T-cell (primary cell): Measurements from ENCODE around the gene ZNRF3. TPM values are rescaled to one million over a fixed set of nuclear protein-coding genes. Genes with fewer than 3 reads are reported as not detected.

Experiments
- ATAC-seq, 4 experiments: fragments of 200-7000 bp in 3 of 4; fragments of 150-1000 bp in 1 of 4; cut with Tn5 transposase; replicated peaks in 1 of 4; 1 replicate in 3 of 4; 2 replicates in 1 of 4; pipeline ENCODE4 v1.10.0; 2021; ENCODE audit warnings: moderate library complexity in 3 of 4, mild to moderate bottlenecking in 2 of 4, moderate number of reproducible peaks in 1 of 4
- CTCF ChIA-PET, 2 donors: fragments of 300-600 bp; sonication (Branson Sonifier 250); formaldehyde crosslinking; loops; one replicate each; lab custom pipeline; 2022; ENCODE audit warnings: antibody characterized with exemption in 2 of 2; lab: Charles Lee
- POLR2A ChIA-PET, 2 donors: fragments of 300-600 bp; sonication (Branson Sonifier 250); formaldehyde crosslinking; loops; one replicate each; lab custom pipeline; 2022; ENCODE audit warnings: antibody characterized with exemption in 2 of 2; lab: Charles Lee
- DNase-seq, 35 experiments: peaks; one replicate each; pipeline versions ENCODE4 v3.0.0 to v3.0.0-alpha.2; 2013 to 2023
- H3K27ac ChIP-seq: one replicate; pipeline ENCODE4 v1.5.1; 2013; ENCODE audit warnings: low read length
- H3K27me3 ChIP-seq, 2 experiments: replicated peaks in 1 of 2; 1 replicate in 1 of 2; 2 replicates in 1 of 2; pipeline versions ENCODE4 v1.6.1 to v1.7.0; 2013; ENCODE audit warnings: low read length in 1 of 2, mixed read lengths in 1 of 2; ENCODE audit not compliant: control insufficient read depth in 2 of 2, insufficient read depth in 2 of 2; ENCODE audit errors: extremely low read depth in 1 of 2
- H3K36me3 ChIP-seq, 2 donors: 1 replicate in 1 of 2; 2 replicates in 1 of 2; pipeline versions ENCODE4 v1.6.1 to v1.7.0; 2013; ENCODE audit warnings: low read length in 1 of 2; ENCODE audit not compliant: control insufficient read depth in 2 of 2, insufficient read depth in 1 of 2; ENCODE audit errors: extremely low read depth in 1 of 2
- H3K4me1 ChIP-seq, 2 experiments: 1 replicate in 1 of 2; 2 replicates in 1 of 2; pipeline versions ENCODE4 v1.6.1 to v1.7.0; 2013; ENCODE audit warnings: low read length in 2 of 2, mixed read lengths in 1 of 2; ENCODE audit not compliant: insufficient read depth in 2 of 2, control insufficient read depth in 1 of 2; ENCODE audit errors: extremely low read depth in 1 of 2
- H3K4me3 ChIP-seq, 2 donors: 1 replicate in 1 of 2; 2 replicates in 1 of 2; pipeline versions ENCODE4 v1.5.1 to v1.7.0; 2013; ENCODE audit warnings: mild to moderate bottlenecking in 2 of 2, low read length in 1 of 2, moderate library complexity in 1 of 2; ENCODE audit not compliant: control insufficient read depth in 1 of 2; ENCODE audit errors: extremely low read depth in 1 of 2
- H3K9me3 ChIP-seq: 2 replicates; pipeline ENCODE4 v1.7.0; 2013
- H3K27ac Mint-ChIP-seq, 2 donors: one replicate each; pipeline ENCODE4 v1.8.0; 2020 to 2021; ENCODE audit warnings: mild to moderate bottlenecking in 2 of 2, mixed read lengths in 2 of 2
- H3K27me3 Mint-ChIP-seq, 2 donors: one replicate each; pipeline ENCODE4 v1.8.0; 2021 to 2022; ENCODE audit warnings: mixed read lengths in 2 of 2
- H3K36me3 Mint-ChIP-seq: one replicate; pipeline ENCODE4 v1.8.0; 2021; ENCODE audit warnings: mixed read lengths
- H3K4me1 Mint-ChIP-seq, 3 donors: one replicate each; pipeline ENCODE4 v1.8.0; 2020 to 2022; ENCODE audit warnings: mixed read lengths in 3 of 3, mild to moderate bottlenecking in 1 of 3
- H3K4me3 Mint-ChIP-seq, 3 donors: one replicate each; pipeline ENCODE4 v1.8.0; 2020 to 2022; ENCODE audit warnings: mild to moderate bottlenecking in 3 of 3, mixed read lengths in 3 of 3, moderate library complexity in 3 of 3
- H3K9me3 Mint-ChIP-seq, 3 donors: one replicate each; pipeline ENCODE4 v1.8.0; 2020 to 2022; ENCODE audit warnings: mixed read lengths in 3 of 3
- WGBS: methylation state at CpG from one replicate; pipeline ENCODE4 v1.1.5; 2013; ENCODE audit warnings: missing lambda C conversion rate; ENCODE audit not compliant: insufficient coverage; 5-methylcytosine and 5-hydroxymethylcytosine counted together
- total RNA-seq, 35 experiments: library from RNA in 6 of 35; stranded (reverse) in 6 of 35; fragments of 120-200 nt in 1 of 35; gene quantifications; one replicate each; pipeline versions ENCODE4 v1.2.1 to v1.2.4 and lab custom pipeline; 2013 to 2026

ZNRF3 gene
- total RNA-seq, 5 donors from 2014 or later (not counting 1 experiment from before 2014, with no cell fraction given) = 0.70 to 2.1 (median 1.1) TPM

DNA sequence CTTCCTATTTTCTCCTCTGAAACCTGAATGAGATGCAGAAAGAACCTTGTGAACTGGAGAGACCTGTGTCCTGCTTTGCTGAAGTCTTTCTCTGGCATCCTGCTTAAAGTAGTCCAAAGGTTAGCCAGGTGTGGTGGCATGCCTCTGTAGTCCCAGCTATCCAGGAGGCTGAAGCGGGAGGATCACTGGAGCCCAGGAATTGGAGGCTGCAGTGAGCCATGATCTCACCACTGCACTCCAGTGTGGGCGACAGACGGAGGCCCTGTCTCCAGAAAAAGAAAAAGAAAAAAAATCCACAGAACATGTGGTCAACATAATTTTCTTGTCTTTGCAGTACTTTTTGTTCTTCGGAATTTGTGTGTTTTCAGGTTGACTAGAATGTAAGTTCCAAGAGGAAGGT is 187.1 kb downstream of the ZNRF3 start:
- ChIA-PET CTCF (no interaction called here), POLR2A (no interaction called here)
- no peaks in the 10 kb centered on the region for H3K36me3 ChIP-seq
- WGBS = 96% methylated on average over 4 of the region's 4 CpGs
- peaks cover 23 to 37% of the 10 kb centered on the region in 2 experiments for H3K4me1 ChIP-seq
- ATAC-seq (no peak), DNase-seq (no peak)
- H3K27ac Mint-ChIP-seq = no peak overlapping the region
- no peaks in the 10 kb centered on the region for H3K36me3 Mint-ChIP-seq
- H3K27me3 ChIP-seq = peaks cover 4 to 58% of the 10 kb centered on the region in 2 experiments
- H3K4me3 Mint-ChIP-seq = peak overlapping the region; percentile 48 to 77 (median 69)
- H3K4me3 ChIP-seq = no peak overlapping the region
- no peaks in the 10 kb centered on the region for H3K9me3 ChIP-seq
- peaks cover 35 to 39% (median 36%) of the 10 kb centered on the region in 3 donors for H3K4me1 Mint-ChIP-seq
- no peak overlapping the region for H3K27ac ChIP-seq
- no peaks in the 10 kb centered on the region for H3K9me3 Mint-ChIP-seq
- peaks cover 15 to 46% of the 10 kb centered on the region in 2 donors for H3K27me3 Mint-ChIP-seq

DNA sequence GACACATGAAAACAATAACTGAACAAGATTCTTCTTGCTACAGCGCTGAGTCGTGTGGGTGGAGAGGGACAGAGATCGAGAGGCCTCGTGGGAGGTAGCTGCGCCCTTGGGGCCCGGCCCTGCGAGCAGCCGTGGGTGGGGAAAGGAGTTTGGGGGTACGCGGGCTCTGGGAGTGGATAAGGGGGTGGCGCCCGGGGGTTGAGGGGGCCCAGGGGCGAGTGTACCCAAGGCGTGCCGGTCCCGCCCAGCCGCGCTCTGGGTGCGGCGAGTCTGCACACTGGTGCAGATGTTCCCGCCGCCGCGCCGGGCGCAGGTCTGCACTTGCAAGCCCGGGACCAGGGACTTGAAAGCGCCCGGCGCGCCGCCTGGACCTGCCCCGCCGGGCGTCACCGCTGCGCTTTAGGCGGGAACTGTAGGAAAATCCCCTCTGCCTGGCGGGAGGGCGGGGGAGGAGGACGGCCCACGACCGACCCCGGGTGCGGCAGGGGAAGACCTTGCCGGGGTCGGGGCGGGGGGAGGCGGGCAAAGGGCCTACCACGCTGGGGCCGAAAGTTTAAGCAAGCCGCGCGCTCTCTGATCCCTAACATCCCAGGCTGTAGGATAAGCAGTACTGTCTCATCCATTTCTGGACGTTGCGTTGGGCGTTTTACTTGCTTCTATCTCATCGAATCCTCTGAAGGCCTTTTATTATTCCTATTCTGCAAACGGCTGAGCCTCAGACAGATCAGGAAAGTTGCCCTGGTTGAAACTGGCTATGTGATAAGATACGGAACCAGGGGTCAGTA is 188.1 kb downstream of the ZNRF3 start:
- Mint-ChIP-seq H3K27me3 (peaks cover 23 to 54% of the 10 kb centered on the region in 2 donors), H3K4me1 (peaks cover 27 to 30% (median 28%) of the 10 kb centered on the region in 3 donors), H3K9me3 (no peaks in the 10 kb centered on the region), H3K27ac (no peak overlapping the region), H3K36me3 (no peaks in the 10 kb centered on the region), H3K4me3 (peak overlapping the region; percentile 73 to 77 (median 77))
- H3K27me3 ChIP-seq = peaks cover 4 to 60% of the 10 kb centered on the region in 2 experiments
- no peaks in the 10 kb centered on the region for H3K9me3 ChIP-seq
- no peaks in the 10 kb centered on the region for H3K36me3 ChIP-seq
- peak in 10 of 35 experiments; percentile 4 to 46 (median 24) for DNase-seq
- POLR2A ChIA-PET = no interaction called here
- peak in 3 of 4 experiments; percentile 17 to 20 (median 17) for ATAC-seq
- no peak overlapping the region for H3K27ac ChIP-seq
- peak overlapping the region; percentile 10 to 44 for H3K4me3 ChIP-seq
- CTCF ChIA-PET = no interaction called here
- H3K4me1 ChIP-seq = peaks cover 14 to 34% of the 10 kb centered on the region in 2 experiments
- WGBS = 3% methylated on average over 58 of the region's 60 CpGs

DNA sequence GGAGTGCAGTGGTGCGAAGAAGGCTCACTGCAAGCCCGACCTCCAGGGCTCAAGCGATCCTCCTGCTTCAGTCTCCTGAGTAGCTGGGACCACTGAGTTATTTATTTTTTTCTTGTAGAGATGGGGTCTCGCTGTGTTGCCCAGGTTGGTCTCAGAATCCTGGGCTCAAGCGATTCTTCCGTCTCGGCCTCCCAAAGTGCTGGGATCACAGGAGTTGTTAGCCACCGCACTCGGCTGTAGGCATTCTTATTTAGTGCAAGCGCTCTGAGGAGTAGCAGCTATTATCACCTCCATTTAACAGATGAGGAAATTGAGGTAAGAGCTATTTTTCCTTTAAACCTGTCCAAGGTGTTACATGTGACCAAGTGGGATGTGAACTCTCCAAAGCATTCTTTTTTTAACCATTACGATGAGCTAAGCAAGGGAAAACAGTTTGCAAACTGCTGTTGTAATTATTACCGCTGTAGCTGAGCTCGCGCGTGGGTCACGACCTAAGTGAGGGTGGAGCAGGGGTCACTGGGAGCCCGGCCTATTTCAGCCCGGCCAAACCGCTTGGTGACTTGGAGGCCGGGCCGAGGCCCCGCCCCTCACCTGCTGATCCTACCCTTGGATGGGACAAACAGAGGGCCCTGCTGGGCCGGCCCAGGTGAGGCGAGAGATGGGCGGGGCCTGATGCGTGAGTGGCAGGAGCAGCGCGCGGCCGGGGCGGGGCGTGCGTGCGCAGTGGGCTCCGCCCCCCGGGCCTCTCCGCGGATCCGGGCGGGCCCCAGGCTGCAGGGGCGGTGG is 189.0 kb downstream of the ZNRF3 start:
- H3K27me3 ChIP-seq = peaks cover 4 to 62% of the 10 kb centered on the region in 2 experiments
- peak overlapping the region; percentile 37 to 73 for H3K4me3 ChIP-seq
- WGBS = 5% methylated on average over 32 of the region's 41 CpGs
- H3K9me3 ChIP-seq = no peaks in the 10 kb centered on the region
- ATAC-seq (peak; percentile 94 to 97 (median 96)), DNase-seq (peak; percentile 53 to 88 (median 72))
- peaks cover 12 to 31% of the 10 kb centered on the region in 2 experiments for H3K4me1 ChIP-seq
- H3K27ac Mint-ChIP-seq = no peak overlapping the region
- peaks cover 23 to 25% (median 23%) of the 10 kb centered on the region in 3 donors for H3K4me1 Mint-ChIP-seq
- H3K36me3 ChIP-seq = no peaks in the 10 kb centered on the region
- H3K27me3 Mint-ChIP-seq = peaks cover 27 to 57% of the 10 kb centered on the region in 2 donors
- CTCF ChIA-PET = interaction anchor here in 1 of 2 donors (0.6 kb wide), 1 partner anchor 82 kb away, joined by 3 read pairs; no protein-coding TSS in a partner anchor
- POLR2A ChIA-PET = interaction anchor here (0.5 to 1.3 kb wide), 3 partner anchors 272 to 1255 kb away, joined by 3 to 8 read pairs (median 5); partner anchors contain the start of genes TBC1D10A (in 1 of the 2) and XBP1 (in 1 of the 2)
- no peak overlapping the region for H3K27ac ChIP-seq
- no peaks in the 10 kb centered on the region for H3K9me3 Mint-ChIP-seq
- peak overlapping the region; percentile 73 to 77 (median 77) for H3K4me3 Mint-ChIP-seq
- no peaks in the 10 kb centered on the region for H3K36me3 Mint-ChIP-seq

DNA sequence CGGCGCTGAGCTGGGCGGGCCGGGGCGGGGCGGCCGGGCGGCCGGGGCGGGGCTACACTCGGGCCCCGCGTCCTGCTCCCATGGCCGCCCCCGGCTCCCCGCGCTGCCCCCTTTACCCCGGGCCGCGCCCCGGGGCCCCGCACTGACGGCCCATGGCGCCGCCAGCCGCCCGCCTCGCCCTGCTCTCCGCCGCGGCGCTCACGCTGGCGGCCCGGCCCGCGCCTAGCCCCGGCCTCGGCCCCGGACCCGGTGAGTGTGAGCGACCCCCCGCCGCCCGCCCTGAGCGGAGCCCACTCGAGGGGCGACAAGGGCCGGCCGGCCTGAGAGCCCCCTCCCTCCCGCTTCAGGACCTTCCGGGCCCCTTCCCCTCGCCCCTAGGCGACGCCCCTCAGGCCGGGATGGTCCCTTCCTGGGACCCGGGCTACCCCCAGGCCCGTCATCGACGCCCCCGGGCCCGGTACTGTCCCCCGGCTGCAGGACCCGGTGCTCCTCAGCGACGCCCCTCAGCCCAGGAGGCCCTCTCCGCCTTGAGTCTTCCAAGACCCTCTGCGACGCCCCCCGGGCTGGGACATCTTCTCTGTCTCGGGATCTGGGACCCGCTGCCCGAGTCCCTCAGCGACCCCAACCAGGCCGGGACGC is 189.7 kb downstream of the ZNRF3 start, which contains the start of gene KREMEN1:
Gene KREMEN1, plus strand, starts transcription at position 57 of the 639 bp plus-strand sequence. Its CDS starts 96 bp downstream, at position 153.
- Mint-ChIP-seq H3K4me3 (peak within 1 kb of the TSS; percentile 73 to 78 (median 77)), H3K27me3 (peaks cover 27 to 63% of the 10 kb centered on the region in 2 donors), H3K9me3 (no peaks in the 10 kb centered on the region), H3K27ac (no peak within 1 kb of the TSS), H3K4me1 (peaks cover 23 to 25% (median 23%) of the 10 kb centered on the region in 3 donors), H3K36me3 (no peaks in the 10 kb centered on the region)
- H3K27ac ChIP-seq = no peak within 1 kb of the TSS
- WGBS = 2% methylated on average over 76 of the region's 76 CpGs
- DNase-seq = peak in 4 of 35 experiments; percentile 5 to 12 (median 12)
- H3K36me3 ChIP-seq = no peaks in the 10 kb centered on the region
- H3K4me1 ChIP-seq = peaks cover 12 to 31% of the 10 kb centered on the region in 2 experiments
- ChIA-PET CTCF (interaction anchor here in 1 of 2 donors (0.6 kb wide), 1 partner anchor 81 kb away, joined by 3 read pairs; no protein-coding TSS in a partner anchor), POLR2A (interaction anchor here in 1 of 2 donors (0.6 to 1.3 kb wide), 2 partner anchors 273 to 1254 kb away, joined by 3 to 5 read pairs; partner anchors contain the start of genes TBC1D10A and XBP1)
- no peaks in the 10 kb centered on the region for H3K9me3 ChIP-seq
- peak in 2 of 4 experiments; percentile 4 to 7 for ATAC-seq
- H3K4me3 ChIP-seq = peak within 1 kb of the TSS; percentile 42 to 73
- peaks cover 4 to 66% of the 10 kb centered on the region in 2 experiments for H3K27me3 ChIP-seq

DNA sequence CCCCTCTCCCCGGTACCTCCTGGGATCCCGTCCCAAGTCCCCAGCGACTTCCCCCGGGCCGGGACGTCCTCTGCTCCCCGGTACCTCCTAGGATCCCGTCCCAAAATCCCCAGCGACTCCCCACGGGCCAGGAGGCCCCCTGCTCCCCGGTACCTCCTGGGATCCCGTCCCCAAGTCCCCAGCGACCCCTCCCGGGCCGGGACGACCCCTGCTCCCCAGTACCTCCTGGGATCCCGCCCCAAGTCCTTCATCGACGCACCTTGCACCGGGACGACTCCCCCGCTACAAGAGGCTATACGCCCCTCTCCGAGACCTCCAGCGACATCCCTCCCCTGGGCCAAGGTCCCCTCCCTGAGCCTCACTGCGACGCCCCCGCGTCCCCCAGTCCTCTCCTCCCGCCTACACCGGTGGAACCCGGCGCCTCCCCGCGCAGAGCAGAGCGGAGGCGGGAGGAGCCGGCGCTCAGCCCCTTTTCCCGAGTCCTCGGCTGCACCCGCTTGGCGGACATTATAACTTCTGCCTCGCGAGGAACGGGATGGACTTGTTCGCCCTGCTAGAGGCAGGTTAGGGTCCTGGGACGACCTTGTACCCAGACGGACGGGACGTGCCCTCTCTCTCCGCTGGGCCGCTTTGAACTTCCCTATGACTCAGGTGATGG is 190.4 kb downstream of the ZNRF3 start:
- peaks cover 27 to 68% of the 10 kb centered on the region in 2 donors for H3K27me3 Mint-ChIP-seq
- H3K4me3 Mint-ChIP-seq = peak overlapping the region; percentile 47 to 78 (median 52)
- ChIA-PET POLR2A (interaction anchor here in 1 of 2 donors (0.6 kb wide), 1 partner anchor 797 kb away, joined by 3 read pairs; no protein-coding TSS in a partner anchor), CTCF (no interaction called here)
- 4% methylated on average over 38 of the region's 53 CpGs for WGBS
- DNase-seq (peak in 4 of 35 experiments; percentile 5 to 26 (median 13)), ATAC-seq (no peak)
- no peaks in the 10 kb centered on the region for H3K9me3 Mint-ChIP-seq
- Histone ChIP-seq H3K9me3 (no peaks in the 10 kb centered on the region), H3K36me3 (no peaks in the 10 kb centered on the region), H3K4me1 (peaks cover 12 to 31% of the 10 kb centered on the region in 2 experiments), H3K27ac (no peak overlapping the region), H3K4me3 (peak overlapping the region; percentile 42 to 52), H3K27me3 (peaks cover 4 to 68% of the 10 kb centered on the region in 2 experiments)
- peaks cover 23 to 25% (median 23%) of the 10 kb centered on the region in 3 donors for H3K4me1 Mint-ChIP-seq
- H3K36me3 Mint-ChIP-seq = no peaks in the 10 kb centered on the region
- H3K27ac Mint-ChIP-seq = no peak overlapping the region
